ENCODE data around the gene KIF2A. TPM values are rescaled to one million over a fixed set of nuclear protein-coding genes. Genes with fewer than 3 reads are reported as not detected.

Gene KIF2A
- total and polyA plus RNA-seq, 2 of the 13 experiments (the other 11 are each of a cell fraction or from before 2014, with no cell fraction given): 8.5 to 19.2 TPM

GRCh38 chr5:62369039-62369438 is 63.0 kb downstream of the KIF2A start (continued):
- no peak for TF ChIP-seq PATZ1 (CRISPR knock-in tag; IDR thresholded peaks at IDR 0.05)

- BruUV-seq (replicated peaks): no TSS peak
- H3K9ac ChIP-seq (ENCODE audit: insufficient read depth, low read depth, low read length): no peak overlapping the region
- intact Hi-C loops (cut with micrococcal nuclease; ENCODE audit: unreplicated experiment) (no loop called here), in situ Hi-C loops (cut with HindIII; ENCODE audit: extremely low pct_ligation_motif_present, low pct_unique_long_range_greater_than_20kb) (no loop called here)
- ATAC-seq: no peak
- peaks cover 4 to 11% of the 10 kb centered on the region in 2 experiments; a peak in 4 of 5 replicates for H3K36me3 ChIP-seq (replicated peaks in 1 of 2; ENCODE audit: control insufficient read depth in 1 of 2, insufficient read depth in 2 of 2, low read length in 2 of 2)
- no peaks in the 10 kb centered on the region for H3K4me1 ChIP-seq (ENCODE audit: insufficient read depth, low read length)
- H2AFZ ChIP-seq (ENCODE audit: low read length): no peak overlapping the region
- H4K20me1 ChIP-seq (ENCODE audit: insufficient read depth, low read length): no peaks in the 10 kb centered on the region
- no peaks in the 10 kb centered on the region for H3K9me3 ChIP-seq (ENCODE audit: low read length)
- POLR2A ChIA-PET: no interaction called here
- H3K4me2 ChIP-seq (ENCODE audit: low read depth, low read length): no peak overlapping the region
- CTCF ChIA-PET (ENCODE audit: low intra/inter-chr PET ratio, low total read pairs): no interaction called here
- no peak for FAIRE-seq
- no peaks in the 10 kb centered on the region for H3K79me2 ChIP-seq (ENCODE audit: insufficient read depth, low read length)
- H3K27me3 ChIP-seq (ENCODE audit: control insufficient read depth in 1 of 2, insufficient read depth in 2 of 2, low read length in 2 of 2): no peaks in the 10 kb centered on the region
- H3K27ac ChIP-seq (ENCODE audit: extremely low read length, insufficient read depth, low read length): no peak overlapping the region
- DNase-seq (ENCODE audit: low spot score): no peak
- TF ChIP-seq ZBTB26 (CRISPR knock-in tag; IDR thresholded peaks at IDR 0.05; ENCODE audit: borderline replicate concordance) (no peak), HOXA3 (CRISPR knock-in tag; IDR thresholded peaks at IDR 0.05) (no peak), FOXC1 (CRISPR knock-in tag; IDR thresholded peaks at IDR 0.05; ENCODE audit: borderline replicate concordance) (no peak), YEATS4 (CRISPR knock-in tag; IDR thresholded peaks at IDR 0.05; ENCODE audit: borderline replicate concordance) (no peak), MIER2 (CRISPR knock-in tag; IDR thresholded peaks at IDR 0.05) (no peak), JDP2 (CRISPR knock-in tag; IDR thresholded peaks at IDR 0.05; ENCODE audit: borderline replicate concordance) (no peak), TSC22D2 (CRISPR knock-in tag; IDR thresholded peaks at IDR 0.05; ENCODE audit: borderline replicate concordance) (no peak), ZNF569 (CRISPR knock-in tag; IDR thresholded peaks at IDR 0.05; ENCODE audit: borderline replicate concordance) (no peak), ZNF10 (CRISPR knock-in tag; IDR thresholded peaks at IDR 0.05; ENCODE audit: borderline replicate concordance, low read depth) (no peak), ADNP (CRISPR knock-in tag; IDR thresholded peaks at IDR 0.05) (no peak), BRCA1 (CRISPR knock-in tag; IDR thresholded peaks at IDR 0.05) (no peak)
- no peak overlapping the region for H3K4me3 ChIP-seq (replicated peaks in 1 of 3; ENCODE audit: insufficient read depth in 1 of 3, low read depth in 2 of 3, low read length in 3 of 3)
Observed at GRCh38 chr5:62371409-62371808, 65.4 kb downstream of the KIF2A start.
